HepG2 (cell line): ENCODE data around the gene YWHAQ. TPM values are rescaled to one million over a fixed set of nuclear protein-coding genes. Genes with fewer than 3 reads are reported as not detected.

Source experiments
- AKAP8 ChIP-seq: sonication (generic); formaldehyde crosslinking; IDR thresholded peaks from 2 replicates; pipeline ENCODE4 v1.5.1; 2020; ENCODE audit warnings: mild to moderate bottlenecking, missing genetic modification reagents
- ATF7-NPFF ChIP-seq: sonication (generic); formaldehyde crosslinking; IDR thresholded peaks from 2 replicates; pipeline ENCODE4 v1.8.1; 2023; ENCODE audit warnings: mild to moderate bottlenecking, low read depth, missing genetic modification reagents, moderate library complexity
- ELF4 ChIP-seq: sonication (generic); formaldehyde crosslinking; IDR thresholded peaks from 2 replicates; pipeline ENCODE4 v1.5.0; 2020; ENCODE audit warnings: missing genetic modification reagents, mild to moderate bottlenecking, moderate library complexity, borderline replicate concordance
- HOXA5 ChIP-seq: sonication (generic); formaldehyde crosslinking; IDR thresholded peaks from 2 replicates; pipeline ENCODE4 v1.4.0; 2020; ENCODE audit warnings: missing genetic modification reagents
- MIXL1 ChIP-seq: IDR thresholded peaks from 2 replicates; pipeline ENCODE4 v1.6.1; 2016
- MTF1 ChIP-seq: sonication (generic); formaldehyde crosslinking; IDR thresholded peaks from 2 replicates; pipeline ENCODE4 v1.5.0; 2020; ENCODE audit warnings: missing genetic modification reagents
- NRL ChIP-seq: sonication (generic); formaldehyde crosslinking; IDR thresholded peaks from 2 replicates; pipeline ENCODE4 v1.5.0; 2020; ENCODE audit warnings: missing genetic modification reagents, mild to moderate bottlenecking, moderate library complexity, borderline replicate concordance
- REPIN1 ChIP-seq: sonication (generic); formaldehyde crosslinking; IDR thresholded peaks from 2 replicates; pipeline ENCODE4 v1.8.0; 2022; ENCODE audit warnings: missing genetic modification reagents, low read depth, mild to moderate bottlenecking, borderline replicate concordance
- TAF1 ChIP-seq: sonication (generic); formaldehyde crosslinking; IDR thresholded peaks from 2 replicates; pipeline ENCODE4 v1.4.0; 2020; ENCODE audit warnings: missing genetic modification reagents
- THYN1 ChIP-seq: sonication (generic); formaldehyde crosslinking; IDR thresholded peaks from 2 replicates; pipeline ENCODE4 v1.8.1; 2023; ENCODE audit warnings: low read depth, mild to moderate bottlenecking, moderate library complexity, missing genetic modification reagents, borderline replicate concordance
- ZBTB3 ChIP-seq: sonication (generic); formaldehyde crosslinking; IDR thresholded peaks from 2 replicates; pipeline ENCODE4 v1.4.0; 2020; ENCODE audit warnings: low read depth, mild to moderate bottlenecking, moderate library complexity, missing genetic modification reagents, borderline replicate concordance
- ZFX ChIP-seq: sonication (generic); formaldehyde crosslinking; IDR thresholded peaks from 2 replicates; pipeline ENCODE4 v1.4.0; 2020; ENCODE audit warnings: mild to moderate bottlenecking, low read depth, missing genetic modification reagents, moderate library complexity
- ZKSCAN5 ChIP-seq: sonication (generic); formaldehyde crosslinking; IDR thresholded peaks from 2 replicates; pipeline ENCODE4 v1.5.1; 2020; ENCODE audit warnings: mild to moderate bottlenecking, missing genetic modification reagents
- ZNF12 ChIP-seq: sonication (generic); formaldehyde crosslinking; IDR thresholded peaks from 2 replicates; pipeline ENCODE4 v1.5.0; 2020; ENCODE audit warnings: missing genetic modification reagents
- ZNF225 ChIP-seq: sonication (generic); formaldehyde crosslinking; IDR thresholded peaks from 2 replicates; pipeline ENCODE4 v1.4.0; 2020; ENCODE audit warnings: mild to moderate bottlenecking, missing genetic modification reagents
- ZNF335 ChIP-seq: sonication (generic); formaldehyde crosslinking; IDR thresholded peaks from 2 replicates; pipeline ENCODE4 v1.4.0; 2020; ENCODE audit warnings: missing genetic modification reagents
- ZNF383 ChIP-seq: sonication (generic); formaldehyde crosslinking; IDR thresholded peaks from 2 replicates; pipeline ENCODE4 v1.4.0; 2020; ENCODE audit warnings: missing genetic modification reagents, mild to moderate bottlenecking, borderline replicate concordance
- ZNF431 ChIP-seq: sonication (generic); formaldehyde crosslinking; IDR thresholded peaks from 2 replicates; pipeline ENCODE4 v1.9.0; 2022; ENCODE audit warnings: missing genetic modification reagents, low read depth, mild to moderate bottlenecking, borderline replicate concordance
- ZNF484 ChIP-seq: sonication (generic); formaldehyde crosslinking; IDR thresholded peaks from 2 replicates; pipeline ENCODE4 v1.5.1; 2020; ENCODE audit warnings: mild to moderate bottlenecking, low read depth, missing genetic modification reagents, borderline replicate concordance
- ZNF510 ChIP-seq: sonication (generic); formaldehyde crosslinking; IDR thresholded peaks from 2 replicates; pipeline ENCODE4 v1.4.0; 2020; ENCODE audit warnings: low read depth, mild to moderate bottlenecking, missing genetic modification reagents
- ZNF672 ChIP-seq: sonication (generic); formaldehyde crosslinking; IDR thresholded peaks from 2 replicates; pipeline ENCODE4 v1.8.1; 2022; ENCODE audit warnings: missing genetic modification reagents
- polyA plus RNA-seq, 8 experiments: library from polyadenylated mRNA; depleted of rRNA in 3 of 8; stranded (reverse) in 7 of 8; unstranded in 1 of 8; fragments of >200 nt; fragmentation: Illumina TruSeq in 4 of 8; extraction: Trizol in 4 of 8; gene quantifications; 2 replicates each; pipeline versions ENCODE4 v1.2.1 to v1.2.3, GENCODE V29; 2011 to 2016; ENCODE audit warnings: low read depth in 4 of 8, missing spikeins in 1 of 8, mixed read lengths in 1 of 8; ENCODE audit not compliant: insufficient read depth in 1 of 8
- total RNA-seq, 5 experiments: library from RNA; depleted of rRNA; stranded (reverse); fragments of >200 nt; fragmentation: Illumina TruSeq; extraction: Trizol; gene quantifications; 2 replicates each; pipeline ENCODE4 v1.2.3, GENCODE V29; 2016; ENCODE audit warnings: low read depth in 1 of 5
- TF ChIP-seq, protein P1 (sequence below): sonication (generic); formaldehyde crosslinking; conservative IDR thresholded peaks from 2 replicates; pipeline ENCODE4 v1.8.0; 2022; ENCODE audit warnings: missing genetic modification reagents
- TF ChIP-seq, protein P2 (sequence below): sonication (generic); formaldehyde crosslinking; IDR thresholded peaks from 2 replicates; pipeline ENCODE4 v1.8.0; 2022; ENCODE audit warnings: low read depth, missing genetic modification reagents
- TF ChIP-seq, protein P3 (sequence below): IDR thresholded peaks from 2 replicates; pipeline ENCODE4 v1.6.1; 2016; ENCODE audit warnings: mild to moderate bottlenecking
- TF ChIP-seq, protein P4 (sequence below): sonication (generic); formaldehyde crosslinking; IDR thresholded peaks from 2 replicates; pipeline ENCODE4 v1.9.0; 2021; ENCODE audit warnings: missing genetic modification reagents, borderline replicate concordance

Gene YWHAQ
- total and polyA plus RNA-seq, 2 of the 13 experiments (the other 11 are each of a cell fraction or from before 2014, with no cell fraction given) = 160 to 304 TPM

DNA sequence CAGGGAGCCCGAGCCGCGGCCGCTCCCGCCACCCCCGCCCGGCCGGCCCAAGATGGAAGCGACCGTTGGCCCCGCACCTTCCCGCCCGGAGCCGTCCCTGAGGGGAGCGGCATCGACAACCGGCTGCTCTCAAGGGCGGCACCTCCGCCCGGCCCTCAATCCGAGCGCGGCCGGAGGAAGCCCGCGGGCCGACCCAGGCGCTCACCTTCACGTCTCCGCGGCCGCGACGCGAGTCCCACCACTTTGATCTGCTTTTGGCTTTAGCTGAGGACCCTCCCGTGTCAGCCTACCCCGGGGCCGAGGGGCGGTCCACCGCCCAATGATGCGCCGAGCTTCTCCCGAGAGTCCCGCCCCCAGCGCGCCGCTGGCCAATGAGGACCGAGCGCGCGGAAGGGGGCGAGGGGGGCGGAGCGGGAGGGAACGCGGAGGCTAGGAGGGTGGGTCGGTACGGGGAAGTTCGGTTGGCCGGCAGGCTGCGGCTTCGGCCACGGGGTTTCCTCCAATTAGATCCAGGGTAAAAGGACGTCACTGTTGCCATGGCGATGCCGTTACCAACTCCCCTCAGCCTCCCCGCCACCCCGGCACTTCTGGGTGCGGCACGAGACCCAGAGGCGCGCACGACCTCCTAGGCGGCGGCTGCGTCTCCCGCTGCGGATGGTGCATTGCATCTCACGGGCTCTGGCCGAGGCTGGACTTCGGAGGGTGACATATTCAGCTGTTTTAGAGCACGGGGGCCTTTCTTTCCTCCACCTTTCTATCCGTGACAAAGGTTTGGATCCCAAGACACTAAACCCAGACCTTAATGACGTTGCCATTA lies at the start of gene YWHAQ (continued):
- TF ChIP-seq NRL (CRISPR knock-in tag) (no peak), ATF7-NPFF (no peak), THYN1 (CRISPR knock-in tag) (no peak), MIXL1 (CRISPR knock-in tag) (peak; percentile 72; the same call in 1 of the 2 replicates), ZNF225 (CRISPR knock-in tag) (peak; percentile 73), ZNF383 (CRISPR knock-in tag) (0 out of 2 replicates have a peak, but pooled peaks have one; percentile 26), ZKSCAN5 (CRISPR knock-in tag) (no peak), ZNF12 (CRISPR knock-in tag) (peak; percentile 43; the same call in 1 of the 2 replicates), ZNF510 (CRISPR knock-in tag) (no peak), ZNF672 (CRISPR knock-in tag) (no peak), ZNF335 (CRISPR knock-in tag) (no peak), MTF1 (no peak), AKAP8 (CRISPR knock-in tag) (no peak), ZNF484 (CRISPR knock-in tag) (no peak), HOXA5 (CRISPR knock-in tag) (peak; percentile 79), TAF1 (peak; percentile 93), ZNF431 (CRISPR knock-in tag) (no peak), ZBTB3 (peak; percentile 78; the same call in 1 of the 2 replicates), ZFX (CRISPR knock-in tag) (peak; percentile 91), REPIN1 (CRISPR knock-in tag) (peak; percentile 81), ELF4 (no peak)
- TF ChIP-seq, protein P1, sequence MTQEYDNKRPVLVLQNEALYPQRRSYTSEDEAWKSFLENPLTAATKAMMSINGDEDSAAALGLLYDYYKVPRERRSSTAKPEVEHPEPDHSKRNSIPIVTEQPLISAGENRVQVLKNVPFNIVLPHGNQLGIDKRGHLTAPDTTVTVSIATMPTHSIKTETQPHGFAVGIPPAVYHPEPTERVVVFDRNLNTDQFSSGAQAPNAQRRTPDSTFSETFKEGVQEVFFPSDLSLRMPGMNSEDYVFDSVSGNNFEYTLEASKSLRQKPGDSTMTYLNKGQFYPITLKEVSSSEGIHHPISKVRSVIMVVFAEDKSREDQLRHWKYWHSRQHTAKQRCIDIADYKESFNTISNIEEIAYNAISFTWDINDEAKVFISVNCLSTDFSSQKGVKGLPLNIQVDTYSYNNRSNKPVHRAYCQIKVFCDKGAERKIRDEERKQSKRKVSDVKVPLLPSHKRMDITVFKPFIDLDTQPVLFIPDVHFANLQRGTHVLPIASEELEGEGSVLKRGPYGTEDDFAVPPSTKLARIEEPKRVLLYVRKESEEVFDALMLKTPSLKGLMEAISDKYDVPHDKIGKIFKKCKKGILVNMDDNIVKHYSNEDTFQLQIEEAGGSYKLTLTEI (CRISPR knock-in tag) = no peak
- TF ChIP-seq, protein P2, sequence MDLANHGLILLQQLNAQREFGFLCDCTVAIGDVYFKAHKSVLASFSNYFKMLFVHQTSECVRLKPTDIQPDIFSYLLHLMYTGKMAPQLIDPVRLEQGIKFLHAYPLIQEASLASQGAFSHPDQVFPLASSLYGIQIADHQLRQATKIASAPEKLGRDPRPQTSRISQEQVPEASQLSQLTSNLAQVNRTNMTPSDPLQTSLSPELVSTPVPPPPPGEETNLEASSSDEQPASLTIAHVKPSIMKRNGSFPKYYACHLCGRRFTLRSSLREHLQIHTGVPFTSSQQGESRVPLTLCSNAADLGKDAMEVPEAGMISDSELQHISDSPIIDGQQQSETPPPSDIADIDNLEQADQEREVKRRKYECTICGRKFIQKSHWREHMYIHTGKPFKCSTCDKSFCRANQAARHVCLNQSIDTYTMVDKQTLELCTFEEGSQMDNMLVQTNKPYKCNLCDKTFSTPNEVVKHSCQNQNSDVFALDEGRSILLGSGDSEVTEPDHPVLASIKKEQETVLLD (CRISPR knock-in tag) = no peak
- TF ChIP-seq, protein P3, sequence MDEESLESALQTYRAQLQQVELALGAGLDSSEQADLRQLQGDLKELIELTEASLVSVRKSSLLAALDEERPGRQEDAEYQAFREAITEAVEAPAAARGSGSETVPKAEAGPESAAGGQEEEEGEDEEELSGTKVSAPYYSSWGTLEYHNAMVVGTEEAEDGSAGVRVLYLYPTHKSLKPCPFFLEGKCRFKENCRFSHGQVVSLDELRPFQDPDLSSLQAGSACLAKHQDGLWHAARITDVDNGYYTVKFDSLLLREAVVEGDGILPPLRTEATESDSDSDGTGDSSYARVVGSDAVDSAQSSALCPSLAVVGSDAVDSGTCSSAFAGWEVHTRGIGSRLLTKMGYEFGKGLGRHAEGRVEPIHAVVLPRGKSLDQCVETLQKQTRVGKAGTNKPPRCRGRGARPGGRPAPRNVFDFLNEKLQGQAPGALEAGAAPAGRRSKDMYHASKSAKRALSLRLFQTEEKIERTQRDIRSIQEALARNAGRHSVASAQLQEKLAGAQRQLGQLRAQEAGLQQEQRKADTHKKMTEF (CRISPR knock-in tag) = peak; percentile 91; the same call in 1 of the 2 replicates
- TF ChIP-seq, protein P4, sequence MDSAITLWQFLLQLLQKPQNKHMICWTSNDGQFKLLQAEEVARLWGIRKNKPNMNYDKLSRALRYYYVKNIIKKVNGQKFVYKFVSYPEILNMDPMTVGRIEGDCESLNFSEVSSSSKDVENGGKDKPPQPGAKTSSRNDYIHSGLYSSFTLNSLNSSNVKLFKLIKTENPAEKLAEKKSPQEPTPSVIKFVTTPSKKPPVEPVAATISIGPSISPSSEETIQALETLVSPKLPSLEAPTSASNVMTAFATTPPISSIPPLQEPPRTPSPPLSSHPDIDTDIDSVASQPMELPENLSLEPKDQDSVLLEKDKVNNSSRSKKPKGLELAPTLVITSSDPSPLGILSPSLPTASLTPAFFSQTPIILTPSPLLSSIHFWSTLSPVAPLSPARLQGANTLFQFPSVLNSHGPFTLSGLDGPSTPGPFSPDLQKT (CRISPR knock-in tag) = no peak
